K562 (cell line): ENCODE results near the gene ADAMTS2. TPM values are rescaled to one million over a fixed set of nuclear protein-coding genes. Genes with fewer than 3 reads are reported as not detected.

ENCODE experiments used
- ATAC-seq: fragments of 200-7000 bp; cut with Tn5 transposase; 3 replicates; pipeline ENCODE4 v1.9.1; 2020; ENCODE audit warnings: moderate library complexity
- BruUV-seq: library from RNA; stranded (reverse); fragments of 400-500 nt; replicated peaks from 2 replicates; lab custom pipeline; 2021; lab: Mats Ljungman, UMichigan
- CTCF ChIA-PET: fragments of 300-600 bp; formaldehyde crosslinking; extraction: SDS; loops from one replicate; lab custom pipeline; 2021; ENCODE audit warnings: low intra/inter-chr PET ratio; lab: Yijun Ruan, JAX
- POLR2A ChIA-PET: fragments of 300-600, 350-650 bp; sonication (Branson Sonifier 250); formaldehyde crosslinking; extraction: SDS; loops from one replicate; lab custom pipeline; 2021; ENCODE audit warnings: antibody characterized with exemption, inconsistent platforms; lab: Yijun Ruan, JAX
- DNase-seq, 4 experiments: peaks; one replicate each; pipeline versions ENCODE4 v3.0.0 to v3.0.0-alpha.2; 2011 to 2018; ENCODE audit warnings: low spot score in 3 of 4, mixed read lengths in 3 of 4; ENCODE audit errors: extremely low read depth in 1 of 4
- FAIRE-seq: peaks from 2 replicates; lab custom pipeline; 2011; peaks lifted over from hg19 to GRCh38; lab: Jason Lieb, UNC
- H2AFZ ChIP-seq: 2 replicates; pipeline ENCODE4 v1.6.0; 2011; ENCODE audit warnings: low read depth, low read length, control low read depth, inconsistent platforms
- H3K27ac ChIP-seq: fragments of 200-600 bp; 3 replicates; pipeline ENCODE4 v1.8.0; 2011; ENCODE audit warnings: low read depth, mild to moderate bottlenecking, control low read depth, inconsistent platforms, low read length, moderate library complexity, mixed read lengths; ENCODE audit errors: extremely low read depth
- H3K27me3 ChIP-seq, 2 experiments: fragments of 300-600 bp in 1 of 2; 2 replicates in 1 of 2; 3 replicates in 1 of 2; pipeline versions ENCODE4 v1.6.0 to v1.8.0; 2011; ENCODE audit warnings: inconsistent platforms in 2 of 2, low read length in 2 of 2, mild to moderate bottlenecking in 1 of 2, mixed read lengths in 1 of 2, moderate library complexity in 1 of 2; ENCODE audit not compliant: control insufficient read depth in 2 of 2, insufficient read depth in 2 of 2
- H3K36me3 ChIP-seq: fragments of 300-600 bp; 3 replicates; pipeline ENCODE4 v1.8.0; 2011; ENCODE audit warnings: mild to moderate bottlenecking, low read length, inconsistent platforms; ENCODE audit not compliant: control insufficient read depth, insufficient read depth
- H3K4me1 ChIP-seq, 2 experiments: fragments of 200-600 bp in 1 of 2; replicated peaks in 1 of 2; 2 replicates in 1 of 2; 3 replicates in 1 of 2; pipeline versions ENCODE4 v1.5.1 to v1.8.0; 2011; ENCODE audit warnings: inconsistent platforms in 2 of 2, low read length in 2 of 2, mild to moderate bottlenecking in 1 of 2, mixed read lengths in 1 of 2, moderate library complexity in 1 of 2; ENCODE audit not compliant: control insufficient read depth in 2 of 2, insufficient read depth in 2 of 2
- H3K4me2 ChIP-seq: 2 replicates; pipeline ENCODE4 v1.6.1; 2011; ENCODE audit warnings: low read length, control low read depth, inconsistent platforms, mixed read lengths; ENCODE audit not compliant: insufficient read depth
- H3K4me3 ChIP-seq: fragments of 200-600 bp; sonication (generic), shearing (Covaris generic); 2 replicates; pipeline ENCODE4 v1.5.1; 2016; ENCODE audit warnings: control low read depth, inconsistent platforms
- H3K79me2 ChIP-seq: fragments of 200-600 bp; 3 replicates; pipeline ENCODE4 v1.8.0; 2011; ENCODE audit warnings: low read length, inconsistent platforms; ENCODE audit not compliant: control insufficient read depth, insufficient read depth
- H3K9ac ChIP-seq, 2 experiments: 2 replicates each; pipeline versions ENCODE4 v1.6.0 to v1.6.1; 2011; ENCODE audit warnings: low read depth in 2 of 2, low read length in 2 of 2, control low read depth in 1 of 2, inconsistent platforms in 1 of 2, mild to moderate bottlenecking in 1 of 2, mixed read lengths in 1 of 2; ENCODE audit not compliant: insufficient read depth in 1 of 2
- H3K9me1 ChIP-seq: one replicate; pipeline ENCODE4 v1.6.0; 2011; ENCODE audit warnings: inconsistent platforms, mild to moderate bottlenecking, low read length, moderate library complexity; ENCODE audit not compliant: control insufficient read depth, insufficient read depth
- H3K9me3 ChIP-seq: replicated peaks from 2 replicates; pipeline ENCODE4 v1.5.1; 2011; ENCODE audit warnings: low read depth, low read length, inconsistent platforms; ENCODE audit not compliant: control insufficient read depth, insufficient read depth
- H4K20me1 ChIP-seq: replicated peaks from 2 replicates; pipeline ENCODE4 v1.6.1; 2011; ENCODE audit warnings: low read length, inconsistent platforms, mixed read lengths; ENCODE audit not compliant: control insufficient read depth, insufficient read depth
- ETS2 ChIP-seq: IDR thresholded peaks from 2 replicates; pipeline ENCODE4 v1.6.1; 2016; ENCODE audit warnings: borderline replicate concordance, missing genetic modification characterization, mild to moderate bottlenecking, moderate library complexity, missing compliant biosample characterization; ENCODE audit not compliant: poor library complexity, severe bottlenecking
- HINFP ChIP-seq: fragments of 450-650 bp; conservative IDR thresholded peaks from 2 replicates; pipeline ENCODE4 v1.6.1; 2016; ENCODE audit warnings: missing genetic modification characterization, low read depth, mild to moderate bottlenecking, control low read depth, missing compliant biosample characterization
- POU5F1 ChIP-seq: fragments of 150-350 bp; IDR thresholded peaks from 2 replicates; pipeline ENCODE4 v1.6.1; 2014; ENCODE audit warnings: borderline replicate concordance, low read length, low read depth, mild to moderate bottlenecking; ENCODE audit not compliant: partially characterized antibody
- ZNF655 ChIP-seq: fragments of 250-450 bp; sonication (Bioruptor Pico); IDR thresholded peaks from 2 replicates; pipeline ENCODE4 v1.5.0; 2021
- ZNF780A ChIP-seq: fragments of 250-450 bp; sonication (Bioruptor Pico); IDR thresholded peaks from 2 replicates; pipeline ENCODE4 v1.5.0; 2021; ENCODE audit warnings: mild to moderate bottlenecking
- WGBS: fragments of 100-300 bp; shearing (Covaris generic); methylation state at CpG from one replicate; pipeline ENCODE4 v1.1.6; 2016; ENCODE audit warnings: low coverage, mixed read lengths; ENCODE audit not compliant: insufficient coverage; ENCODE audit errors: missing lambda C conversion rate; 5-methylcytosine and 5-hydroxymethylcytosine counted together
- in situ Hi-C: fragments of 300-500 bp; cut with MboI; formaldehyde crosslinking; loops from 4 replicates; pipeline ENCODE4 v1.15.0; 2018; ENCODE audit warnings: inconsistent platforms, mixed read lengths
- intact Hi-C: fragments of 100-400 bp; cut with micrococcal nuclease; formaldehyde crosslinking; loops from 2 replicates; pipeline ENCODE4 v1.14.2; 2022
- polyA plus RNA-seq, 8 experiments: library from polyadenylated mRNA; depleted of rRNA in 4 of 8; stranded (reverse) in 5 of 8; unstranded in 3 of 8; fragments of >200 nt; fragmentation: Nextera tagmentation in 2 of 8; fragmentation: Illumina TruSeq in 1 of 8; extraction: Ambion mirVana in 2 of 8; extraction: Trizol in 1 of 8; gene quantifications; 2 replicates each; pipeline versions ENCODE4 v1.2.1 to v1.2.3, GENCODE V29; 2011 to 2014; ENCODE audit warnings: inconsistent platforms in 1 of 8, missing spikeins in 1 of 8
- total RNA-seq, 7 experiments: library from RNA; depleted of rRNA in 6 of 7; stranded (reverse); fragments of >200 nt in 6 of 7; fragmentation: Illumina TruSeq in 2 of 7; extraction: Trizol in 2 of 7; gene quantifications; 2 replicates each; pipeline versions ENCODE4 v1.2.1 to v1.2.3, GENCODE V29; 2011 to 2021; ENCODE audit warnings: low replicate concordance in 1 of 7
- TF ChIP-seq, protein P1 (sequence below): fragments of 250-450 bp; sonication (Bioruptor Pico); IDR thresholded peaks from 2 replicates; pipeline ENCODE4 v1.4.0; 2020; ENCODE audit warnings: borderline replicate concordance
- TF ChIP-seq, protein P2 (sequence below): sonication (generic); formaldehyde crosslinking; IDR thresholded peaks from 2 replicates; pipeline ENCODE4 v1.8.1; 2022; ENCODE audit warnings: missing genetic modification reagents

ADAMTS2 gene
- total and polyA plus RNA-seq, 9 of the 15 experiments (the other 6 are each of a cell fraction or from before 2014, with no cell fraction given) = not detected

GRCh38 chr5:179297026-179297425, 48.2 kb downstream of the ADAMTS2 start:
- intact Hi-C loops = no loop called here
- Histone ChIP-seq H3K9me1 (no peaks in the 10 kb centered on the region), H3K36me3 (no peaks in the 10 kb centered on the region), H3K4me3 (no peak overlapping the region), H3K9ac (no peak overlapping the region), H3K27me3 (peaks cover 15 to 73% of the 10 kb centered on the region in 2 experiments; a peak in 4 of 5 replicates), H2AFZ (no peak overlapping the region), H4K20me1 (no peaks in the 10 kb centered on the region; the same call in 1 of the 2 replicates), H3K9me3 (no peaks in the 10 kb centered on the region), H3K4me1 (peaks cover 0 to 9% of the 10 kb centered on the region in 2 experiments; a peak in 2 of 5 replicates), H3K4me2 (no peak overlapping the region), H3K27ac (no peak overlapping the region), H3K79me2 (no peaks in the 10 kb centered on the region)
- WGBS = 1% methylated on average over 10 of the region's 10 CpGs
- POLR2A ChIA-PET = no interaction called here
- ATAC-seq (no peak), DNase-seq (no peak), FAIRE-seq (no peak)
- no TSS peak for BruUV-seq
- CTCF ChIA-PET = no interaction called here
- in situ Hi-C loops = no loop called here
- no peak for TF ChIP-seq POU5F1
- no peak for TF ChIP-seq ZNF655
- no peak for TF ChIP-seq ZNF780A
- TF ChIP-seq ETS2 (tag) = no peak
- TF ChIP-seq HINFP = no peak
- TF ChIP-seq, protein P1, sequence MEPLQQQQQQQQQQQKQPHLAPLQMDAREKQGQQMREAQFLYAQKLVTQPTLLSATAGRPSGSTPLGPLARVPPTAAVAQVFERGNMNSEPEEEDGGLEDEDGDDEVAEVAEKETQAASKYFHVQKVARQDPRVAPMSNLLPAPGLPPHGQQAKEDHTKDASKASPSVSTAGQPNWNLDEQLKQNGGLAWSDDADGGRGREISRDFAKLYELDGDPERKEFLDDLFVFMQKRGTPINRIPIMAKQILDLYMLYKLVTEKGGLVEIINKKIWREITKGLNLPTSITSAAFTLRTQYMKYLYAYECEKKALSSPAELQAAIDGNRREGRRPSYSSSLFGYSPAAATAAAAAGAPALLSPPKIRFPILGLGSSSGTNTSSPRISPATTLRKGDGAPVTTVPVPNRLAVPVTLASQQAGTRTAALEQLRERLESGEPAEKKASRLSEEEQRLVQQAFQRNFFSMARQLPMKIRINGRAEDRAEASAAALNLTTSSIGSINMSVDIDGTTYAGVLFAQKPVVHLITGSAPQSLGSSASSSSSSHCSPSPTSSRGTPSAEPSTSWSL (CRISPR knock-in tag) = no peak
- TF ChIP-seq, protein P2, sequence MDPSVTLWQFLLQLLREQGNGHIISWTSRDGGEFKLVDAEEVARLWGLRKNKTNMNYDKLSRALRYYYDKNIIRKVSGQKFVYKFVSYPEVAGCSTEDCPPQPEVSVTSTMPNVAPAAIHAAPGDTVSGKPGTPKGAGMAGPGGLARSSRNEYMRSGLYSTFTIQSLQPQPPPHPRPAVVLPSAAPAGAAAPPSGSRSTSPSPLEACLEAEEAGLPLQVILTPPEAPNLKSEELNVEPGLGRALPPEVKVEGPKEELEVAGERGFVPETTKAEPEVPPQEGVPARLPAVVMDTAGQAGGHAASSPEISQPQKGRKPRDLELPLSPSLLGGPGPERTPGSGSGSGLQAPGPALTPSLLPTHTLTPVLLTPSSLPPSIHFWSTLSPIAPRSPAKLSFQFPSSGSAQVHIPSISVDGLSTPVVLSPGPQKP (CRISPR knock-in tag) = no peak
